ENCODE data around the gene DNAH1. TPM values are rescaled to one million over a fixed set of nuclear protein-coding genes. Genes with fewer than 3 reads are reported as not detected.

DNAH1 gene
- total RNA-seq, 1 experiment from 2014 or later = 8.3 TPM

DNA sequence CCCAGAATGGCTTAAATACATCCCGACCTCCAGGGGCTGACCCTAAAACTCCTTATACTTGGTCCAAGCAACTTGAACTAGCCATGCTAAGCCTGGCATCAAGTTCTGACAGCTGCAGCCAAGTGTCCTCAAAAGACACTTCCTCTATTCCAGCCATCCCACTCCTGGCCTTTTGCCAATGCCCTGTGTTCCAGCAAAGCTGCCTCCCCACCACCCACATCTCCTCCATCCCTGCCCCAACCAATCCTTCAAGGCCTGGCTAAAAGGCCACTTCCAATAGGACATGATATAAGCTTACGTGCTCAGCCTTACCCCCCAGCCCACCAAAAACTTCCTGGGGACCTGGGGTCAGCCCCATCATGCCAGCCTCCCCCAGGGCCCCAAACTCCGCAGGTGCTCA lies 87.8 kb downstream of the DNAH1 start:
- peaks cover 13% of the 10 kb centered on the region for H3K79me2 ChIP-seq (ENCODE audit: low read length)
- no peak overlapping the region for H3K4me3 ChIP-seq (ENCODE audit: low read length)
- no peaks in the 10 kb centered on the region for H3K27me3 ChIP-seq (ENCODE audit: low read length)
- H2AFZ ChIP-seq (ENCODE audit: low read length) = no peak overlapping the region
- peaks cover 13% of the 10 kb centered on the region; the same call in 1 of the 2 replicates for H3K36me3 ChIP-seq (ENCODE audit: insufficient read depth, low read length)
- H3K27ac ChIP-seq (ENCODE audit: low read length) = no peak overlapping the region
- no peaks in the 10 kb centered on the region for H3K9me2 ChIP-seq (replicated peaks; ENCODE audit: insufficient read depth, low read length)
- H4K20me1 ChIP-seq (ENCODE audit: insufficient read depth, low read depth, low read length) = 0 out of 2 replicates have a peak, but pooled peaks cover 1% of the 10 kb centered on the region
- no peak overlapping the region for H3K4me2 ChIP-seq (ENCODE audit: low read depth, low read length, poor library complexity, severe bottlenecking)
- peaks cover 8% of the 10 kb centered on the region for H3K4me1 ChIP-seq (ENCODE audit: low read length)
- DNase-seq = no peak
- no peak overlapping the region for H3K9ac ChIP-seq (ENCODE audit: low read length)
- H3K9me3 ChIP-seq (ENCODE audit: low read length) = no peaks in the 10 kb centered on the region

DNA sequence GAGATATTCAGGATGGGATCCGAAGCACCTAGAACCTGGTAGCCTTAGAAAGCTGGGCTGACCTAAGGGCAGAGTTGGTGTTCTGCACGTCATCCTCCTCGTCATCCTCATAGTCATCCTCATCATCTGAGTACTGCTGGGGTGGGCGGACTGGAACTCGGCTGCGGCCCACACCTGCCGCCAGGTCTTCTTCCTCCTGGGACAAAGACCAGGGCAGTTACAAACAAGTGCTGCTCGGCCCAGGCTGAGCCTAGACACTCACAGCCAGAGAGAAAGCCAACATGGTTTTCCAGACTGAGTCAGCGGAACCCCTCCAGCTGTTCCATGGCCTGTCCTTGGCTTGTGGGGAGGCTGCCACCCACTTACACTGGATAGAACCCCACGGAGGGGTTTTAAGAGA lies 88.3 kb downstream of the DNAH1 start:
- peaks cover 13% of the 10 kb centered on the region; the same call in 1 of the 2 replicates for H3K36me3 ChIP-seq (ENCODE audit: insufficient read depth, low read length)
- H3K9me2 ChIP-seq (replicated peaks; ENCODE audit: insufficient read depth, low read length) = no peaks in the 10 kb centered on the region
- H3K9ac ChIP-seq (ENCODE audit: low read length) = no peak overlapping the region
- H3K9me3 ChIP-seq (ENCODE audit: low read length) = no peaks in the 10 kb centered on the region
- no peak overlapping the region for H3K4me2 ChIP-seq (ENCODE audit: low read depth, low read length, poor library complexity, severe bottlenecking)
- H3K27me3 ChIP-seq (ENCODE audit: low read length) = no peaks in the 10 kb centered on the region
- H3K4me1 ChIP-seq (ENCODE audit: low read length) = peaks cover 11% of the 10 kb centered on the region
- no peak overlapping the region for H3K27ac ChIP-seq (ENCODE audit: low read length)
- no peak for DNase-seq
- no peak overlapping the region for H2AFZ ChIP-seq (ENCODE audit: low read length)
- H3K79me2 ChIP-seq (ENCODE audit: low read length) = peaks cover 18% of the 10 kb centered on the region
- 0 out of 2 replicates have a peak, but pooled peaks cover 3% of the 10 kb centered on the region for H4K20me1 ChIP-seq (ENCODE audit: insufficient read depth, low read depth, low read length)
- no peak overlapping the region for H3K4me3 ChIP-seq (ENCODE audit: low read length)

DNA sequence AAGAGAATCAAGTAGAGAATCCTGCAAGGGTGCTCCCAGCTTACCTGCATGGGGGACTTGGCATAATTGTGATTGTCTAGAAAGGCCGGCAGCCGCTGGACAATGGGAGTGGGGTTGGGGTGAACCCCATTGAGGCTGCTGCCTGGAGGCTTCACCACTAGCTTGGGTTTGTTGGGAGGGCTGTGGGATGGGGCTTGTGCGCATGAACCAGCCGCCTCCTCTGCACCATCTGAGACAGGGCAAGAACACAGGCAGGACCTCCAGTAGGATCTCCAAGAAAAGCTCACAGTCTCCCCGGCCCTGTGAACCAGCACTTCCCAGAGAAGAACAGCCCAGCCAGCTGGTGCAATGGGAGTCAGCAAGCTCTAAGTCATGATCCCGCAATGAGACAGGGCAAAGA lies 88.9 kb downstream of the DNAH1 start:
- no peak for DNase-seq
- no peaks in the 10 kb centered on the region for H3K9me2 ChIP-seq (replicated peaks; ENCODE audit: insufficient read depth, low read length)

DNA sequence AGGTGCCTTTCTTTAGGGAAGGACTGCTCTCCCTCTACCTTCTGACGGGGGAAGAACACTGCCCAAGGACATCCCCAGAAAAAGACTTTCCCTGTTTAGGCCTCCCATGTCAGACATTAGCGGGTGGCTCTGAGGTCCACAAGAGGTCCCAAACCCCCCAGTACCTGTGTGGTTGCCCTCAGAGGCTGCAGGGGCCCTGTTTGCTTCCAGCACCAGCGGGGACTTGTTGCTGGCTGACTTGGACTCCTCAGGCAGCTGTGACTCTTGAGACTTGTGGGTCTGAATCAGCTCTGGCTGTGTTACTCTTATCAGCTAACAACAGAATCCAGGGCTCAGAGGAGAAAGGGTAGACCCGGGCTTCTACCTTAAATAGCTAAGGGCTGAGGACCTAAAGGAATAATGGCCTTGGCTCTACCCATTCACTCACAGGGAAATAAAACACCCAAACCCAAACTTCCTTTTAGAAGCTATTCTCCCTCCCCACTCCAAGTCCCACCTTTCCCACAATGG lies 89.5 kb downstream of the DNAH1 start:
- no peaks in the 10 kb centered on the region for H3K9me2 ChIP-seq (replicated peaks; ENCODE audit: insufficient read depth, low read length)
- H3K4me1 ChIP-seq (ENCODE audit: low read length) = peaks cover 11% of the 10 kb centered on the region
- H3K36me3 ChIP-seq (ENCODE audit: insufficient read depth, low read length) = peaks cover 13% of the 10 kb centered on the region; the same call in 1 of the 2 replicates
- no peak for DNase-seq
- no peak overlapping the region for H3K4me2 ChIP-seq (ENCODE audit: low read depth, low read length, poor library complexity, severe bottlenecking)
- 0 out of 2 replicates have a peak, but pooled peaks cover 3% of the 10 kb centered on the region for H4K20me1 ChIP-seq (ENCODE audit: insufficient read depth, low read depth, low read length)
- H2AFZ ChIP-seq (ENCODE audit: low read length) = no peak overlapping the region
- no peaks in the 10 kb centered on the region for H3K27me3 ChIP-seq (ENCODE audit: low read length)
- no peak overlapping the region for H3K4me3 ChIP-seq (ENCODE audit: low read length)
- no peaks in the 10 kb centered on the region for H3K9me3 ChIP-seq (ENCODE audit: low read length)
- H3K79me2 ChIP-seq (ENCODE audit: low read length) = peaks cover 20% of the 10 kb centered on the region
- no peak overlapping the region for H3K27ac ChIP-seq (ENCODE audit: low read length)
- no peak overlapping the region for H3K9ac ChIP-seq (ENCODE audit: low read length)

More for the DNA sequence above, 88.9 kb downstream of the DNAH1 start:
- Histone ChIP-seq H3K4me2 (ENCODE audit: low read depth, low read length, poor library complexity, severe bottlenecking) (no peak overlapping the region), H3K9me3 (ENCODE audit: low read length) (no peaks in the 10 kb centered on the region), H3K9ac (ENCODE audit: low read length) (no peak overlapping the region), H3K27me3 (ENCODE audit: low read length) (no peaks in the 10 kb centered on the region), H3K79me2 (ENCODE audit: low read length) (peaks cover 20% of the 10 kb centered on the region), H2AFZ (ENCODE audit: low read length) (no peak overlapping the region), H3K36me3 (ENCODE audit: insufficient read depth, low read length) (peaks cover 13% of the 10 kb centered on the region; the same call in 1 of the 2 replicates), H4K20me1 (ENCODE audit: insufficient read depth, low read depth, low read length) (0 out of 2 replicates have a peak, but pooled peaks cover 3% of the 10 kb centered on the region), H3K4me1 (ENCODE audit: low read length) (peaks cover 11% of the 10 kb centered on the region), H3K27ac (ENCODE audit: low read length) (no peak overlapping the region), H3K4me3 (ENCODE audit: low read length) (no peak overlapping the region)

DNA sequence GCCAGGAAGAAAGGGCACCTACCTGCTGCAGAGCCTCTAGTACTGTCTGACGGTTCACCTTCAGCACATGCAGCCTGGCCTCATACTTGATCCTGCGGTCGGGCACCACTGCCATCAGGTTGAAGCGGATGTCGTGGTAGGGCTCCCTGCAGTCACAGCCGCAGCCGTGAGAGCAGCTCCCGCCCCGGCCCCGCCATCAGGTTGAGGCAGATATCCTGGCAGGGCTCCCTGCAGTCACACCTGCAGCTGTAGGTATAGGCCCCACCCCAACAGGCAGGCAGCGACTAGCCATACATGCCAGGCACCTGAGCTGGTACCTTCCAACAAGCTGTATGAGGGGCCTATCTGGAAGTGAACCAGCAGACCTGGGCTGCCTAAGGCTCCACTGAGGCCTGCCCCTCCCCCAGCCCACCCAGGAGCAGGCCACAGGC lies 90.1 kb downstream of the DNAH1 start:
- Histone ChIP-seq H3K4me1 (ENCODE audit: low read length) (peaks cover 15% of the 10 kb centered on the region), H3K9me2 (replicated peaks; ENCODE audit: insufficient read depth, low read length) (no peaks in the 10 kb centered on the region), H3K27ac (ENCODE audit: low read length) (no peak overlapping the region), H3K4me3 (ENCODE audit: low read length) (no peak overlapping the region), H3K4me2 (ENCODE audit: low read depth, low read length, poor library complexity, severe bottlenecking) (no peak overlapping the region), H3K9ac (ENCODE audit: low read length) (no peak overlapping the region), H3K36me3 (ENCODE audit: insufficient read depth, low read length) (peaks cover 13% of the 10 kb centered on the region; the same call in 1 of the 2 replicates), H3K27me3 (ENCODE audit: low read length) (no peaks in the 10 kb centered on the region), H4K20me1 (ENCODE audit: insufficient read depth, low read depth, low read length) (0 out of 2 replicates have a peak, but pooled peaks cover 3% of the 10 kb centered on the region), H3K79me2 (ENCODE audit: low read length) (peaks cover 20% of the 10 kb centered on the region), H3K9me3 (ENCODE audit: low read length) (no peaks in the 10 kb centered on the region), H2AFZ (ENCODE audit: low read length) (no peak overlapping the region)
- no peak for DNase-seq

DNA sequence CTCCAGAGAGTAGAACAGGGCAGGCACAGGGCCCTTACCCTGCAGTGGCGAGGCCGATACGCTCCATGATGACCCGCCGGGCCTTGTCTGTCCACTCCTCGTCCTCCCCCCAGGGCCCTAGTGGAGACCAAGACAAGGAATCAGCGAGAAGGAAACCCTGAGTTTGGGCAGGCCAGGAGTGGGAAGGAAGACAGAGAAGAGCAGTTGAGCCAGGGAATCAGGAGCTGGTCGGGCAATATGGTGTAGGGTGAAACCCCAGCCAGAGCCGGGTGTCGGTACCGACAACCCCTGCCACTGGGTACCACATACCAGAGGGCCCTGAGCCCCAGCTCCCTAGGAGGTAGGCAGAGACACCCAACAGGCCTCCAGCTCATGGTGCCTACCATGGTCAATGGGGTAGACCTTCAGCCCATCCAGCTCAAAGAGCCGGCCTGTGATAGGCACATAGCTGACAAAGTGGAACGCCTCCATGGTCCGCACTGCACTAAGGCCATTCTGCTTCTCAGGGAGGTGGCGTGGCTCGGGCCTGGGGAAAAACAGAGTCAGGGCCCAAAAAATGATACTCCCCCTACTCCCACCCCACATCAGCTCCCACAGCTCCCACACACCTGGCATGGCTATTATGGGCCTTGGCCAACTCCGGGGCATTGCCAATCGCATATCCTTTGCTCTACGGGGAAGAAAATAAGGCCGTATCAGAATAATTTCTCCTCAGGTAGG lies 90.8 kb downstream of the DNAH1 start:
- no peaks in the 10 kb centered on the region for H3K27me3 ChIP-seq (ENCODE audit: low read length)

DNA sequence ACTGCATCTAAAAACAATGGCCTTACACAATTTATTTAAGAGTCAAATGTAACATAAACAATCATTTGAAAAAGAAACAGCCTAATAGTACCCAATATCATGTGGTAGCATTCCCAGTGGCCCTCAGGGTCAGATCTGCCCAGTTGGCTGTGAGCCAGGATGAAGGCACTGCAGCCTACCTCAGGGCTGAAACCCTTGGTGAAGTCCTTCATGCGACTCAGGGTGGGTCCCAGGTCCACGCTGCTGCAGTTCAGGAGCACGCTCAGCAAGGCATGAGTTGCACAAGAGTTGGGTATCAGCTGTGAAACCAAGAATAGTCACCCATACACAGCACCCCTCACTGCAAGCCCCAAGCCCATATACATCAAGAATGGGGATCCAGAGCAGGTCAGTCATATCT lies 91.7 kb downstream of the DNAH1 start:
- Histone ChIP-seq H3K36me3 (ENCODE audit: insufficient read depth, low read length) (peaks cover 13% of the 10 kb centered on the region; the same call in 1 of the 2 replicates), H3K79me2 (ENCODE audit: low read length) (peaks cover 23% of the 10 kb centered on the region), H2AFZ (ENCODE audit: low read length) (no peak overlapping the region), H3K27me3 (ENCODE audit: low read length) (no peaks in the 10 kb centered on the region), H3K9ac (ENCODE audit: low read length) (no peak overlapping the region), H3K9me2 (replicated peaks; ENCODE audit: insufficient read depth, low read length) (no peaks in the 10 kb centered on the region), H3K9me3 (ENCODE audit: low read length) (no peaks in the 10 kb centered on the region), H3K4me1 (ENCODE audit: low read length) (peaks cover 29% of the 10 kb centered on the region), H3K27ac (ENCODE audit: low read length) (no peak overlapping the region), H3K4me2 (ENCODE audit: low read depth, low read length, poor library complexity, severe bottlenecking) (no peak overlapping the region), H3K4me3 (ENCODE audit: low read length) (no peak overlapping the region; the same call in 1 of the 2 replicates), H4K20me1 (ENCODE audit: insufficient read depth, low read depth, low read length) (0 out of 2 replicates have a peak, but pooled peaks cover 3% of the 10 kb centered on the region)
- no peak for DNase-seq

More for the DNA sequence above, 90.8 kb downstream of the DNAH1 start:
- no peak overlapping the region for H3K4me3 ChIP-seq (ENCODE audit: low read length)
- H3K4me1 ChIP-seq (ENCODE audit: low read length) = peaks cover 22% of the 10 kb centered on the region
- H3K36me3 ChIP-seq (ENCODE audit: insufficient read depth, low read length) = peaks cover 13% of the 10 kb centered on the region; the same call in 1 of the 2 replicates
- DNase-seq = no peak
- H3K9ac ChIP-seq (ENCODE audit: low read length) = no peak overlapping the region
- H3K4me2 ChIP-seq (ENCODE audit: low read depth, low read length, poor library complexity, severe bottlenecking) = no peak overlapping the region
- no peaks in the 10 kb centered on the region for H3K9me3 ChIP-seq (ENCODE audit: low read length)
- H3K27ac ChIP-seq (ENCODE audit: low read length) = no peak overlapping the region
- no peaks in the 10 kb centered on the region for H3K9me2 ChIP-seq (replicated peaks; ENCODE audit: insufficient read depth, low read length)
- H2AFZ ChIP-seq (ENCODE audit: low read length) = no peak overlapping the region
- 0 out of 2 replicates have a peak, but pooled peaks cover 3% of the 10 kb centered on the region for H4K20me1 ChIP-seq (ENCODE audit: insufficient read depth, low read depth, low read length)
- H3K79me2 ChIP-seq (ENCODE audit: low read length) = peaks cover 23% of the 10 kb centered on the region

DNA sequence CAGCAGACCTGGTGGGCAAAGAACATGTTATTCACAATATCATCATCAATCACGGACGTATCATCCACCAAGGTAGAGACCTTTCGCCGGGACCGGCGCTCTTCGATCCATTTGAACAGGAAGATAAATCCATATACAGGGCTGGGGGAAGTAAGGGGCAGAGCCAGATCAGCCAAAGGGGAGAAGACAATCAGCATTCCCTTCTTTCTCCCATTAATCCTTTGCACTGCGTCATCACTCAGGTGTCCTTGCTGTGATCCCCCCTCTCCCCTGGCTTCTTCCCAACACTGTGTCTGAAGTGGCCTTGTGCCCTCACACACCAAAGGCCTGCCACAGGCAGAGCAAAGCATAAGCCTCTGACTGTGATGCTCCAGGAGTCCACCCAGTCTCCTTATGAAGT lies 92.3 kb downstream of the DNAH1 start:
- Histone ChIP-seq H3K27ac (ENCODE audit: low read length) (no peak overlapping the region), H4K20me1 (ENCODE audit: insufficient read depth, low read depth, low read length) (0 out of 2 replicates have a peak, but pooled peaks cover 3% of the 10 kb centered on the region), H3K79me2 (ENCODE audit: low read length) (peaks cover 23% of the 10 kb centered on the region), H3K4me2 (ENCODE audit: low read depth, low read length, poor library complexity, severe bottlenecking) (peak overlapping the region; percentile 95), H3K36me3 (ENCODE audit: insufficient read depth, low read length) (peaks cover 13% of the 10 kb centered on the region; the same call in 1 of the 2 replicates), H3K9ac (ENCODE audit: low read length) (peak overlapping the region; percentile 98), H2AFZ (ENCODE audit: low read length) (no peak overlapping the region), H3K4me1 (ENCODE audit: low read length) (peaks cover 29% of the 10 kb centered on the region), H3K4me3 (ENCODE audit: low read length) (peak overlapping the region; percentile 99; the same call in 1 of the 2 replicates), H3K27me3 (ENCODE audit: low read length) (no peaks in the 10 kb centered on the region), H3K9me3 (ENCODE audit: low read length) (no peaks in the 10 kb centered on the region), H3K9me2 (replicated peaks; ENCODE audit: insufficient read depth, low read length) (no peaks in the 10 kb centered on the region)
- DNase-seq = no peak

Data from Karpas-422 (cell line).